ENCODE results near the gene CAMTA1.
A peak's percentile ranks its signal among the peaks of the same experiment; 100 is the strongest.

CAMTA1 gene

DNA sequence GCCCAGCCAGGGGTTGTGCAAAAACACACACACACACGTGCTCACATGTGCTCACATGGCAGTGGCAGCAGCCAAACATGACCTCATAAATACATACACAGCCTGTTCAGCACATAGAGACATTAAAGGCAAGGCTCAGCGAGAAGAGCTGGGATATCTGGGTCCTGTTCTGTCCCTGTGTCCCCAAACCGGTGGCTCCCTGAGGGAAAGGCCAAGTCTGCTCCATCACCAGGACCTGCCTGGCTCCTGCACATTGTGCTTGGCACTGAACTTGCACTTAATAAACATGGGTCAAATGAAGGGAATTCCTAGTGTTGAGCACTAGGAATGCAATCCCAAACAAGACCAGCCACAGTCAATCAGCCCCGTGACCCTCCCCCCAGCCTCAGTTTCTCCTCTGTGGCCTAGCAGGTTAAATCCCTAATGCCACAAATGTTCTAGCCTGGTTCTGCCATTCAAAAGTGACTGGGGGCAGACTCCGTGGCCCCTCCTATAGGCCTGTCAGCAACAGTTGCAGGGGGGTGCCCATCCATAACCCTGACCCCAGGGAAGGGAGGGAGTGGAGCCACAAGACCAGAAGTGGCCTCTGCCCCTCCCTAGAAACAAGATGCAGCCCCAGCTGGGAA, 825.0 kb downstream of the CAMTA1 start:
- in situ Hi-C loops (cut with HindIII; ENCODE audit: low pct_unique_long_range_greater_than_20kb, low sequenced_read_pairs) = no loop called here
- no peak for DNase-seq (ENCODE audit: low read depth in 1 of 2, low spot score in 1 of 2)
- TF ChIP-seq JUND (IDR thresholded peaks at IDR 0.05; ENCODE audit: low read depth) = no peak

DNA sequence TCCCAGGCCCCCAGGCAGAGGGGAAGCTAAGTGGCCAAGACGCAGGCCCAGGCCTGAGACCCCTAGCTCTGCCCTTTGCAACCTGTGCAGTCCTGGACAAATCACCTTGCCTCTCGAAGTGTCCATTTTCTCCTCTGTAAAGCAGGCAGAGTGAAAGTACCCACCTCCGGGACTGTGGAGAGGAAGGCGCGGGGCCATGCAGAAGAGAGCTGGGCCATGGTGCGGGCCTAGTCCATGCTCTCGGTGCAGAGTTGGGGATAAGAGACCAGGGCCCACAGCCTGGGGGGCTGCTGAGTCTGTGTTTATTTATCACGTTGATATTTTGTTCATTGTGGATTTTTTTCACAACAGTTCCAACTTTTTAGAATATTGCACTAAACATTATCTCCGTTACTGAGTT, 825.7 kb downstream of the CAMTA1 start:
- DNase-seq (ENCODE audit: low read depth in 1 of 2, low spot score in 1 of 2) = no peak
- in situ Hi-C loops (cut with HindIII; ENCODE audit: low pct_unique_long_range_greater_than_20kb, low sequenced_read_pairs) = no loop called here
- TF ChIP-seq JUND (IDR thresholded peaks at IDR 0.05; ENCODE audit: low read depth) = no peak

DNA sequence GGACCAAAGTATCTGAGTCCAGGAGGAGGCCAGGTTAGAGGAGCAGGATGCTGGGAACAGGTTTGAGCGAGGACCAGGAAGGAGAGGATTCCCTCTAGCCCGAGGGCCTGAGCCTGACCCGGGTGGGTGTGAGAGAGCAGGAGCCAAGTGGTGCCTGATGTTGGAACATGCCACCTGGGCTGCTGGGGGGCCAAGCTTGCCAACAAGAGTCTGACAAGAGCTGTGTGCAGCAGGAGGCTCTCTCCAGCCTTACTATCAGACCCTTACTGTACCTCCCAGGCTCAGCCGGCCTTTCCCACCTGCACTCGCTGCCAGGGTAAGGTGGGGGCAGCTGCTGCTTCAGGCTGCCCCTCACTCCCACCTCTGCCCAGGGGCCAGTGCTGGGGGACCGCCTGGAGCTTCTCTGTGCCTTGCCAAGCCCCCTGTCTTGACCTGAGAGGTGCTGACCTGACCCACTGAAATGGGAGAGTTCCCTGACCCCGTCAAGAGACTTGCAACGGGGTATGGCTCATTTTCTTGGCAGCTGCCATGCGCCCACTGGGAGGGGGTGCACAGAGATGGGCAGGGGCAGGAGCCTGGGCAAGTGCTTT, 826.3 kb downstream of the CAMTA1 start:
- DNase-seq (ENCODE audit: low read depth in 1 of 2, low spot score in 1 of 2) = no peak
- in situ Hi-C loops (cut with HindIII; ENCODE audit: low pct_unique_long_range_greater_than_20kb, low sequenced_read_pairs) = no loop called here
- no peak for TF ChIP-seq JUND (IDR thresholded peaks at IDR 0.05; ENCODE audit: low read depth)

DNA sequence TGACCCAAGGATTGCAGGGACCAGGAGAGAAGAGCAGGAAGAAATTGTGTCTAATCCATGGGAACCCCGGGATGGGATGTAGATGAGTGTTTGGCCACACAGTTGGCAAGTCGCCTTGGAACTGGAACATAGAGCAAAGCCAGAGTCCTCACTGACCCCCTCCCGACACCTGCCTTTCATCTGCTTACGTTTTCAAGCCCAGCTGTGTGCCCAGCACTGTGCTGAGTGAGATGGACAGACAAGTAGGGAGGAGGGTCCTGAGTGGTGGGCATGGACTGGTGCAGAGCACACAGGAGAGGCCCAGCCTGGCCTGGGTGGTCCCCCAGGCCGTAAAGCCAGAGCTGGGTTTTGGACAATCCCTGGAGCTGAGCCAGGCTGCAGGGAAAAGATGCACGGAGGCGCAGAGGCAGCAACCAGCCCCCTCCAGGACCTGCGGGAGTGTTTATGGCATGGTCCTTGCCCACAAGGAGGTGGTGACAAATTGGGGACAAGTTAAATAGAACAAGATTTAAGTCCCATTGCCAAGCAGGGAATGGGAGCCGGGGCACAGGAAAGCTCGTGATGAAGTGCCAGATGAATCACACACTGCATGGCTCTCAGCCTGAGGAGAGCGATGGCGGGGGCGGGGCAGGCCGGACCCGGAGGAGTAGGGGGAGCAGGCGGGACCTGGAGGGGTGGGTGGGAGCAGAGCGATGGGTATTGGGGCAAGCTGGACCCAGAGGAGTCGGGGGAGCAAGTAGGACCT, 828.0 kb downstream of the CAMTA1 start:
- DNase-seq (ENCODE audit: low read depth in 1 of 2, low spot score in 1 of 2) = no peak
- TF ChIP-seq JUND (IDR thresholded peaks at IDR 0.05; ENCODE audit: low read depth) = no peak
- in situ Hi-C loops (cut with HindIII; ENCODE audit: low pct_unique_long_range_greater_than_20kb, low sequenced_read_pairs) = no loop called here

DNA sequence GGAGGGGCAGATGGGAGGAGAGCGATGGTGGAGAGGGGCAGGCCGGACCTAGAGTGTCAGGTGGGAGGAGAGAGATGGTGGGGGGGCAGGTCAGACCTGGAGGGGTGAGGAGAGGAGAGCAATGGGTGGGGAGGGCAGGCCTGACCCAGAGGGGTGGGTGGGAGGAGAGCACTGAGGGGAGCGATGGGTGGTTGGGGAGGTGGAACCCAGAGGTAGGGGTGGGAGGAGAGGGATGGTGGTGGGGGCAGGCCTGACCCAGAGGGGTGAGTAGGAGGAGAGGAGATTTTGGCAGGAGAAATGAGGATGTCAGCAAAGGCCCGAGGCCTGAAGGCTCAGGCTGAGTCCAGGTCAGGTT, 828.6 kb downstream of the CAMTA1 start:
- no peak for TF ChIP-seq JUND (IDR thresholded peaks at IDR 0.05; ENCODE audit: low read depth)
- DNase-seq (ENCODE audit: low read depth in 1 of 2, low spot score in 1 of 2) = no peak
- in situ Hi-C loops (cut with HindIII; ENCODE audit: low pct_unique_long_range_greater_than_20kb, low sequenced_read_pairs) = no loop called here

DNA sequence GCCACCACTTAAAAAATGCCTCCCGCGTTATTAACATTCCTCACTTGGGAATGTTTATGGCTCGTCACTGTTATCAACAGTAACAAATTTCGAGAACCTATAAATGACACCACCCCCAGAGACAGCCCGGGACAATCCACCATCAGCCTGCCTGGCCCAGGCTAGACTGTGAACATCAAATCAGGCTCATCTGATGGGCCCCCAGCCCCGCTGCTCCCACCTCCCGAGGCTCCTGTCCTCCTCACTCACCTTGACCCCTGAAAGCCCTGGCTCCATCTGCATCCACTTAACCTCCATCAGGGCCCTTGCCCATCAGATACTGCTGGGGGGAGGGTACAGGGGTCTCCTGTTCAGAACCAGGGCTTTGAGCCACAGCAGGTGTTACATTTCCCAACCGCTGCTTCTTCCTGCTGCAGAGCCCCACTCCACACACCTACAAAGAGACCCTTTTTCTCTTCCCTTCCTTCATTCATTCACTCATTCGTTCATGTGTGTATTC, 829.4 kb downstream of the CAMTA1 start:
- no peak for TF ChIP-seq JUND (IDR thresholded peaks at IDR 0.05; ENCODE audit: low read depth)
- in situ Hi-C loops (cut with HindIII; ENCODE audit: low pct_unique_long_range_greater_than_20kb, low sequenced_read_pairs) = no loop called here
- no peak for DNase-seq (ENCODE audit: low read depth in 1 of 2, low spot score in 1 of 2)

DNA sequence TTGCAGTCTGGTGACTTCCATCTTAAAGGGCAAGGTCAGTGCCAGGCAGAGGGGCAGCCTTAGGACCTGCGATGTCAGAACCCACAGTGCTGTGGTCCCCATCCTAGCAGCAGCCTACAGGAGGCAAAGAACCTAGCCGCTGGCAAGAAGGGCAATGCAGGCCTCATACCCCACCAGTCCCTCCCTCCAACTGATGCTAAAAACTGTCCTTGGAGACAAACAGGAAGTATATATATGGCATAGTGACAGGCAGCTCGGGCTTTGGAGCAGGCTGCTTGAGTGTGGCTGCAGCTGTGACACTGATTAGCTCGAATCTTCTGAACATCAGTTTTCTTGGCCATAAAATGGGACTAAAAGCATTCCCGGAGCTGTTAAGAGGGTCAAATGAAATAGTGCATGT, 829.9 kb downstream of the CAMTA1 start:
- in situ Hi-C loops (cut with HindIII; ENCODE audit: low pct_unique_long_range_greater_than_20kb, low sequenced_read_pairs) = no loop called here
- TF ChIP-seq JUND (IDR thresholded peaks at IDR 0.05; ENCODE audit: low read depth) = no peak
- DNase-seq (ENCODE audit: low read depth in 1 of 2, low spot score in 1 of 2) = no peak

DNA sequence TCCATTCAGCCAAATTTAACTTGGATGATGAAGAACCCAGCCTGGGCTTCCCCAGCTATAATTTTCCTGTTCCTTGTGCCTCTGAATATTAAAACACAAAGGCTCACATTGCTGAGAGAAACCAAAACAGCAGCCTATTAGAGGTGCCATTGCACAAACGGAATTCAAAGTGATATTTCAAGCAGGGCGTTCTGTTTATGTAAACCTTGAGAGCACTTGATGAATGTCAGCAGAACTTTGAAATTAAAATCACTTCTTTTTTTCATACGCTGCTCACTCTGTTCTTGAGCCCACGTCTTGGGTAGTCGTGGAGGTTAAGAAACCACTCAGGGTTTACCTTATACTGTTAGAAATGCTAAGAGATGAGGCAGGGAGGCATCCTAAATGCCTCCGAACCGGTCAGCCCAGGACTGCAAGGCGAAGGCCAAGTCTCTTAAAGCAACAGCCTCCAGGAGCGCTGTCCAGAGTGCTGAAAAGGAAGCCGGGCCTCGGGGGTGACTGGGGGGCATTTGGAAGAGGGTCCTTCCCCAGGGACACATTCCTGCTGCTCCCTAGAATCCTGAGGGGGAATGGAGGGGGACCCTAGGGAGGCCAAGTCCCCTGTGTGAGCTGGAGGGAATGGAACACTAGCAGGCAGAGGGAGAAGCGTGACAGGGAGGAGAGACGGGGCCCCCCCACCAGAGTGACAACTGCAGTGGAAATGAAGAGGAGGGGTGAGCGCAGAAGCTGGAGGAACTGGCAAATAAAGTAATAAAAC, 831.0 kb downstream of the CAMTA1 start:
- no peak for TF ChIP-seq JUND (IDR thresholded peaks at IDR 0.05; ENCODE audit: low read depth)
- in situ Hi-C loops (cut with HindIII; ENCODE audit: low pct_unique_long_range_greater_than_20kb, low sequenced_read_pairs) = no loop called here
- DNase-seq (ENCODE audit: low read depth in 1 of 2, low spot score in 1 of 2) = peak; percentile 70 to 75

DNA sequence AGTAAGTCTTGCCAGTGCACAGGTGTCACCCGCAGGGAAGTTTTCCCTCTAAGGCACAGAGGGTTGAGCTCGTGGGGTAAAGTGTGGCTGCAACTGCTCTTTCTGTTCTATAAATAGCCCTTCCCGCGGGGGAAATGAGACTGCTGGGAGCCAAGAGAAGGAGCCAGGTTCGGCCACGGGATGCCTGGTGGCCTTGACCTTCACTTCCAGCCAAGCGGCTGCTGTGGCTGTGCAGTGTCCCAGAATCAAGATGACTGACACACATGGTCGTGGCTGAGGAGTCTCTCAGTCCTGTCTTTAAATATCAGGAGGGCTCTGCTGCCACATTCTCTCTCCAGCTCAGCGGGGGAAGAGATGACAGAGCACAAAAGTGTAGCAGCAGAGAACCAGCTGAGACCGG, 831.7 kb downstream of the CAMTA1 start:
- in situ Hi-C loops (cut with HindIII; ENCODE audit: low pct_unique_long_range_greater_than_20kb, low sequenced_read_pairs) = no loop called here
- DNase-seq (ENCODE audit: low read depth in 1 of 2, low spot score in 1 of 2) = no peak
- TF ChIP-seq JUND (IDR thresholded peaks at IDR 0.05; ENCODE audit: low read depth) = no peak

DNA sequence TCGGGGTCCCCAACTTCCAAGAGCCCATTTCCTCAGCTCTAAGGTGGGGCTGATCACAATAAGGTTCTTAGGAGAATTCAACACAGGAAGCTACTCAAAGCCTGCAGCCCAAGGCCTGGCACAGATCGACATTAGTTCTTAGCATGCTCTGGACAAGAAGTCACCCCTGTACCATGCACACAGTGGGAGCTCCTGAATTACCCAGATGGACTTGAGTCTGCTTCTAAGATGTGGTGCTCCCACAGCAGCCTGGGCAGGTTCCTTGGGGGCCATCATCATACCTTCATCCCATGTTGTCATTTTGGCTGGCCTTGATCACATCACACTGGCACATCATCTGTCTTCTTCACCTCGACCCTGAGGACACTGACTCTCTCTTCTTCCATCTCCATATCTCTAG, 832.6 kb downstream of the CAMTA1 start:
- TF ChIP-seq JUND (IDR thresholded peaks at IDR 0.05; ENCODE audit: low read depth) = no peak
- in situ Hi-C loops (cut with HindIII; ENCODE audit: low pct_unique_long_range_greater_than_20kb, low sequenced_read_pairs) = no loop called here
- DNase-seq (ENCODE audit: low read depth in 1 of 2, low spot score in 1 of 2) = no peak

DNA sequence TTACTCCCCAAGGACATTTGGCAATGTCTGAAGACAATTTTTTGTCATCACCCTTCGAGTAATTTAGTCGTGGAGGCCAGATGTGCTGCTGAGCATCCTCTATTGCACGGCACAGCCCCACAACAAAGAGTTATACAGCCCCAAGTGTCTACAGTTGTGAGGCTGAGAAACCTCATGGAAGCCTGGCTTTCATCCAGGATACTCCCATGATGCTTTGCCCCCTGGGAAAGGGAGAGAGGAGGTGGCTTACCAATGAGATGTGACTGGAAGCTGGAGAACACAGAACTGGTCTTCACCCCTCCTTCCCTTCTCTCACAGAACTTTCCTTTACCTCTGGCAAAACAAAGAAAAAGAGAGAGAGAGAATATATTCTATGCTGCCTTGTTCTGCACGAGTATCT, 834.9 kb downstream of the CAMTA1 start:
- no peak for TF ChIP-seq JUND (IDR thresholded peaks at IDR 0.05; ENCODE audit: low read depth)
- DNase-seq (ENCODE audit: low read depth in 1 of 2, low spot score in 1 of 2) = no peak
- in situ Hi-C loops (cut with HindIII; ENCODE audit: low pct_unique_long_range_greater_than_20kb, low sequenced_read_pairs) = no loop called here

DNA sequence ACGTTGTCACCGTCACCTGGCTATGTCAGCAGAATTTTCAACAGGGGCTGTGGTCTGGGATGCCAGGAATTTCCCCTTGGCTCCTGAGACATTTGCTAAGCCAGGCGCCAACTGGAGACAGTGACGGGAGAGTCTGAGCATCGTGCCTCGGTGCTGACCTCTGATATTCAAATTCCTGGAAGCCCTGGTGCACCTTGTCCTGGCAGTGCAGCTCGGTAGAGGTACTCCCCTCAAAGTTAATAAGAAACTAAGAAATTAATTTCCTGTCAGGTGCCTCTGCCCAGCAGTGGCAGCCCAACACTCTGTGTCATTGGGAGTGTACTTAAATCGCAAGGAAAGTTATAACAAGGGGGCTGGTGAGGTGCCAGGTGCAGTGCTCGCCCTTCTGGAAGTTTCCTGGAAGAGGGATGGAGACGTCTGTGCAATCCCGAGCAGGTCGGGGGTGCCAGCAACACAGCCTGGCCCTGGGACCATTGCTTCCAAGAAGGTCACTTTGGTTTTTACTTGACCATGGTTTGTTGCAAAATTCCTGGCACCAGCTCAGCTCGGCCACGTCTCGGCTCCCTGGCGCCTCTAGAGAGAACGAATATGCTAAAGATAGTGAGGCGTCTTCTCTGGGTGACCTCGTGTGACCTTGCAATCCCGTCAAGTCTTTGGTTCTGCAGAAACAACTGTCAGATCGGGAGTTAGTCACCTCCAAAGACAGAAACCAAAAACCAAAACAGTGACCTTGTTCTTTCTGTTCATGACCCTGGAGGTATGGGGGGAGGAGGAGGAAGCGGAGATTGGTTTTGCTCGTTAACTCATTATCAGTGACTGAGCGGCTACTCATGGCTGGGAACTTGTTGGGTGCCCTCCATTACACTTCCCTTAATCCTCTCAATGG, 836.3 kb downstream of the CAMTA1 start:
- in situ Hi-C loops (cut with HindIII; ENCODE audit: low pct_unique_long_range_greater_than_20kb, low sequenced_read_pairs) = no loop called here
- TF ChIP-seq JUND (IDR thresholded peaks at IDR 0.05; ENCODE audit: low read depth) = no peak
- DNase-seq (ENCODE audit: low read depth in 1 of 2, low spot score in 1 of 2) = no peak
